GM10266 (cell line): Measurements from ENCODE around the gene GALNT14.

Experiments used
- DNase-seq: peaks from one replicate; pipeline ENCODE4 v3.0.0; 2012; ENCODE audit errors: extremely low spot score
- TF ChIP-seq, protein P1 (sequence below): IDR thresholded peaks from 2 replicates; pipeline ENCODE4 v1.5.1; 2012; ENCODE audit warnings: mild to moderate bottlenecking, low read depth; ENCODE audit not compliant: control insufficient read depth, insufficient read depth; ENCODE audit errors: missing control alignments

The GALNT14 gene

DNA sequence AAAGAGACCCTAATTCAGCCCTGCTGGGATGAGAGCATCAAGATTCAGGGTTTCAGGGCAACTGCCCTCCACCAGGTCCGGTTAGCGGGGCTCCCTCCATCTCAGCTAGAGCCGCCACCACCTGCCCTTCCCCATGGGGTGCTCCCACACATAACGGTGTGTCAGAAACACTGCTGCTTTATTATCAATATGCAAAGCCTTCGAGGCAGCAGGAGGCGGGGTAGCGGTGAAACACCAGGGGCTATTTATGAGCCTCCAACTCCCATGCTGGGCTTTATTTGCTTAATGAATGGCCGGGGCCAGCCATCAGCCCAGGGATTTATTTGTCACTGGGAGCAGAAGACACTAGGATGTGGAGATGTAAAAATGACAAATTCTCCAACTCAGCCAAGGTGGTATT is 109.8 kb downstream of the GALNT14 start:
- TF ChIP-seq, protein P1, sequence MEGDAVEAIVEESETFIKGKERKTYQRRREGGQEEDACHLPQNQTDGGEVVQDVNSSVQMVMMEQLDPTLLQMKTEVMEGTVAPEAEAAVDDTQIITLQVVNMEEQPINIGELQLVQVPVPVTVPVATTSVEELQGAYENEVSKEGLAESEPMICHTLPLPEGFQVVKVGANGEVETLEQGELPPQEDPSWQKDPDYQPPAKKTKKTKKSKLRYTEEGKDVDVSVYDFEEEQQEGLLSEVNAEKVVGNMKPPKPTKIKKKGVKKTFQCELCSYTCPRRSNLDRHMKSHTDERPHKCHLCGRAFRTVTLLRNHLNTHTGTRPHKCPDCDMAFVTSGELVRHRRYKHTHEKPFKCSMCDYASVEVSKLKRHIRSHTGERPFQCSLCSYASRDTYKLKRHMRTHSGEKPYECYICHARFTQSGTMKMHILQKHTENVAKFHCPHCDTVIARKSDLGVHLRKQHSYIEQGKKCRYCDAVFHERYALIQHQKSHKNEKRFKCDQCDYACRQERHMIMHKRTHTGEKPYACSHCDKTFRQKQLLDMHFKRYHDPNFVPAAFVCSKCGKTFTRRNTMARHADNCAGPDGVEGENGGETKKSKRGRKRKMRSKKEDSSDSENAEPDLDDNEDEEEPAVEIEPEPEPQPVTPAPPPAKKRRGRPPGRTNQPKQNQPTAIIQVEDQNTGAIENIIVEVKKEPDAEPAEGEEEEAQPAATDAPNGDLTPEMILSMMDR, result no peak
- DNase-seq, result no peak

DNA sequence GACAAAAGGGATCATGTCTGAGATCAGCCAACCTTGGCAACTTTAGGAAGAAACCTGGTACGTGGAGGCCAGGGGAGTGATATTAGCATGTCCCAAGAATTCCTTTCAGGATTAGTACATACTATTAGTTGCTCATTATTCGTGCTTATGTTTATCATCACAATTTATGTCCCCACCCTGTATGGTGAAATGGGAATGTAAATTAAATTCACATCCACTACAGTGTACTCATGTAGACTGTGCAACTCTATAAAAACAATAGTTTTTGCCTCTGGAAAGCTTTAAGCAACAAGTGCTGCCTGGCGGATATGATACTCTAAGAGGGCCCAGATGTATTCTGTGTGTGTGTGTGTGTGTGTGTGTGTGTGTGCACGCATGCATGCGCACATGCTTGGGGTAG is 110.7 kb downstream of the GALNT14 start:
- DNase-seq, result no peak
- TF ChIP-seq, protein P1, result no peak

DNA sequence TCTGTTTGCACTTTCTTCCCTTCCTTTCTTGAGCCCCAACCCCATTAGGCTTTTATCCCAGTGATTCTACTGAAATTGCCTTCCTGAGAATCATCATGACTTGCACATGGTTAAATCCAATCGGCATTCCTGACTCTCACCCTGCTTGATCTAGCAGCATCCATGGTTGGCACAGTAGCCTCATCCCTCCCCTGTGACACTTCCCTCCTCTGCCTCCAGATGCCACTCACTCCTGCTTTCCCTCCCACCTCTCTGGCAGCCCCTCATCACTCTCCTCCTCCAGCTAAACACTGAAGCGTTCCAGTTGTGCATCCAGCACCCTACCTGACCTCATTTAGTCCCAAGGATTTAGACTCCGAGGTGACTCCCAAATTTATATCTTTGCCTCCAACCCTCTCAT is 114.7 kb downstream of the GALNT14 start:
- TF ChIP-seq, protein P1, result no peak
- DNase-seq, result no peak

DNA sequence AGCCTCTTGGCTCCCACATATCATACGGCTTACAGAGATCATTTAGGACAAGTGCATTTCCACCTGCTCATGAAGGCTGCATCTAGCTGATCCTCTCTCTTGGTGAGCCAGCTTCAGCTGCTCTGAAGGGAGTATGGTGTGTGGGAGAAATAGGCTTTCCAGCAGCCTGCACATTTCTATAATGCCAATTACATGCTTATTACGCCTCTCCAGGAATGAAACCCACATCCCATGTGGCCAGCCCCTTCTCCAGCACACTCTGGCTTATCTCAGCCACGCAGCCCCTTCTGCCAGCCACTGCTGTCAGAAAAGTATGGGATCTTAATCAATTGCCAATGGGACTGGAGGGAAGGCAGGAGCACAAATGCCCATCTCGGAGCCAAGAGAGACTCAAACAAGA is 117.5 kb downstream of the GALNT14 start:
- no peak for DNase-seq
- TF ChIP-seq, protein P1, result no peak

DNA sequence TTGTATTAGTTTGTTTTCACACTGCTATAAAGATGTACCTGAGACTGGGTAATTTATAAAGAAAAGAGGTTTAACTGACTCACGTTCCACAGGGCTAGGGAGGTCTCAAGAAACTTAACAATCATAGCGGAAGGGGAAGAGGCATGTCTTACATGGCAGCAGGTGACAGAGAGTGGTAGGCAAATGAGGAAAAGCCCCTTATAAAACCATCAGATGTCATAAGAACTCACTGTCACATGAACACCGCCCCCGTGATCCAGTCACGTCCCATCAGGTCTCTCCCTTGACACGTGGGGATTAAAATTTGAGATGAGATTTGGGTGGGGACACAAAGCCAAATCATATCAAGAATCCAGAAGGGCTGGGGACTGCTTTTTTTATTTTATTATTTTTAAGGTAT is 120.0 kb downstream of the GALNT14 start:
- no peak for DNase-seq
- TF ChIP-seq, protein P1, result no peak

DNA sequence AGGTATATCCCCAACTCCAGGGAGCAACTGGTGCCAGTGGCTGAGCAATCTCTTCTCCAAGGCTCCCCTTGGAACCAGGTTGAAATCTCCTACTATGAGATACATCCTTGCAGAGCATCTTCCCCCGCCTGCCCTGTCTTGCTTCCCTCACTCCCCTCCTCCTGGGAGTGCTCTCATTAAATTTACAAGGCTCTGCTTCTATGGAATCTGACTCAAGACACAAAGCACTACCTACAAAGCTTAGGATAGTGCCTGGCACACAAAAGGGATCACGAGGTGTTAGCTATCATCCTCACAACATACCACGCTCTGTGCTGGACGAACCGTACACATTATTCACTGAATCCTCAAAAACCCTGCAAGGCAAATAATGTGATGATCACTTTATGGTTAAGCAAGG is 121.6 kb downstream of the GALNT14 start:
- TF ChIP-seq, protein P1, result no peak
- DNase-seq, result no peak

DNA sequence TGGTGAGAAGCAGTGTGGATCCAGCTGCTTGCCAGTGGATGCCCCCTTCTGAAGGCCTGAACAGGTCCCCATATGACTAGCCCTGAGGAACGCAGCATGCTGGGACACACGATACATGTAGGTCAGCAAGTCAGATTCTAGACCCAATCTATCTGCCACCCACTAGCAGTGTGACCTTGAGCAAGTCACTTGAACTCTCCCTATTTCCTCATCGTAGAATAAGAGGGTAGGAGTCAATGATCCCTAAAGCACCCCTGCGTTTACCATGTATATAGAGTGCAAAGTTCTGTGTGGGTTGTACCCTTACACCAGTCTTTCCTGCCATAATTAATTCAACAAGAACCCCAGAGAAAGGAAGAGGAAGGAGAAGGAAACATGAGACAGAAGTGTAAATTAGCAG is 123.7 kb downstream of the GALNT14 start:
- TF ChIP-seq, protein P1, result no peak
- no peak for DNase-seq
